HG02852 (cell line): ENCODE data around the gene ZNF311.
"Not testable (repeated sequence)": the region's sequence is repeated elsewhere in the genome, so short reads cannot be mapped to it uniquely, and the experiment has no call there.

Experiments used
- ATAC-seq: cut with Tn5 transposase; IDR thresholded peaks from one replicate; pipeline ENCODE4 v1.9.1; 2021; ENCODE audit warnings: mild to moderate bottlenecking, moderate library complexity; ENCODE audit not compliant: unreplicated experiment

ZNF311 gene

DNA sequence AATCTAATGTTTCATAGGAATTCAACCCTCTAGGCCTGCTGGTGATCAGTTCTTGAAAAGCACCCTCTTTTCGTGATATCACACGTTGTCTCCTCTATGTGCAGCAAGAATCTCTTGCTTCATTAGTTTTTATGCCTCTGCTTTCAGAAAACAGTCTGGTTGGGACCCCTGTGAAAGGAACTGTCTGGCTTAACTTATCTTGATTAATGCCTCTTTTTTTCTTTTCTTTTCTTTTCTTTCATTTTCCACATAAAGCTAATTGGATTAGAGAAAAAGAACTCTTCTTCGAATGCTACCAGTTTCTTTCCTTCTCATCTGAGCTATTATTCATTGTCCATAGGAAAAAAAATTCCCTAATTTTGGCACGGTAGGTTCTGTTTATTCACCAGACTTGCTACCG is 21.3 kb downstream of the ZNF311 start:
- ATAC-seq = no peak

DNA sequence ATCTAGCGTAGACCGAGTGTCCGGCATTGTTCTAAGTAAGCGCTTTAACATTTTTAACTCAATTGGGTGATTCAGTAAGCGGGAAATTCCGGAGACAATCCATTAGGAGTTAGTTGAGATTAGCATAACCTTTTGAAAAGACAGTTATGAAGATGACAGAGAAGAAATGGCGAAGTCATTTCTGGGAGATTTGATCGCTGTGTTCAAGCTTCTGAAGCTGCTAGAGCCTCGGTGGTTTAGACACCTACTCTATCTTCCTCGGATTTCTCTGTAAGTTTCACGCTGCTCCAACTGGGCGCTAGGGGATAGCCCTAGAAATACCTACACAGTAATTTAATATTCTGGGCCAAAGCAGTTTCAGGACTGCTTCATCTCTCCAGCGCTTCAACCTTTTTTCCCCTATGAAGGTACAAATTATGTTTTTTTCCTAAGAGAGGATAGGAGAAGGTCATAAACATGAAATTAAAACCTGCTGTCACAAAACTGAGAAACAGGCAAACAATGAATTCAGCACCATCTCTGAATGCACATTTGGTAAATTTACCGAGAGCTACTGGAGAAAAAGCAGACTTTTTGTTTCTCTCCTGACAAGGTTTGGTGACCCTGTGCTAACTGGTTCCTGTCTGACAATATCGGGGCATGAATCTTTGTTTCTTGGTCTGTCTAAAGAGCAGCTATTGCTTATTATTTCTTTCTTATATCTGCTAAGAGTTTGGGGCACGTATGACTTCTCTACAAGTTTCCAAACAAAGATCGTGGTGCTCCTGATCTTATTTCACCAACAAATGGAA is 22.4 kb downstream of the ZNF311 start:
- no peak for ATAC-seq

DNA sequence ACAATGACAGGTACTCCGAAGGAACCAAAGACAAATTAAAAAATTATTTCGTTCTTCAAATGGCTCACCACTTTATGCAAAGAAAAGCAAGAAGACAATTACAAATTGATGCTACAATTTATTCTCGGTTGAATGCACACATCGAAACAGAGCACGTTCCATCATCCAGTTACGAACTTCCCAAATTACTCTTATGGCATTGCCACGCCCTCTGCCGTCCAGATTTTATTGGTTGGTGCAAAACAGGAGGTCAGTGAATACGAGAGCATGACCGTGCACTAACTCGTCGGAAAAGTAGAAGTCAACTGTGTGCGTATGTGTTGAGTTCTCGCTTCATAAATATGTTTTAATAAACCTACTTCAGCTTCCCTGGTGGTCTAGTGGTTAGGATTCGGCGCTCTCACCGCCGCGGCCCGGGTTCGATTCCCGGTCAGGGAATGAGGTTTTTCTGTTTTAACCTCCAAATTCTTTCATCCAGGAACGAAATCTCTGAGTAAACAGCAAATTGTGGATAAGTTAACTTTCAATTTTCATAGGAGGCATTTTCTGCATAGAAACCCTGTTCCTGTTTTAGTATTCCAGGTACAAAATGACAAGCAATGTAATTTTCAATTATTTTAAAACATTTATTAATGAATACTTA is 23.2 kb downstream of the ZNF311 start:
- ATAC-seq = peak; percentile 50

DNA sequence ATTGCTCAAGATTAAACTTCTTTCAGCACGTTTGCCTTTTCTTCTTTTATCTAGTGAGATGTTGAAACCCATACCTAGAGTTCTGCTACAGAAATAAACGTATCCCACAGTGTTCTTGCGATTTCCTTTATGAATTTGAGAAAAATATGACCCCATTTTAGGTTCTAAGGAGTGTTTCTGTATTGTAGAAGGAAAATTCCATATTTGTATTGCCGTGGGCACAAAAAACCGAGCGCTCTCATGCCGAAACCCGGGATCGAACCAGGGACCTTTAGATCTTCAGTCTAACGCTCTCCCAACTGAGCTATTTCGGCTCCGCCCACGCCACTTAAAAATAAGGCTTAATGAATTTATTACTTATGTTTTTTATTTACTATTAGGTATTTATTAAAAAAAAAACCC is 23.7 kb downstream of the ZNF311 start:
- peak; percentile 12 for ATAC-seq

DNA sequence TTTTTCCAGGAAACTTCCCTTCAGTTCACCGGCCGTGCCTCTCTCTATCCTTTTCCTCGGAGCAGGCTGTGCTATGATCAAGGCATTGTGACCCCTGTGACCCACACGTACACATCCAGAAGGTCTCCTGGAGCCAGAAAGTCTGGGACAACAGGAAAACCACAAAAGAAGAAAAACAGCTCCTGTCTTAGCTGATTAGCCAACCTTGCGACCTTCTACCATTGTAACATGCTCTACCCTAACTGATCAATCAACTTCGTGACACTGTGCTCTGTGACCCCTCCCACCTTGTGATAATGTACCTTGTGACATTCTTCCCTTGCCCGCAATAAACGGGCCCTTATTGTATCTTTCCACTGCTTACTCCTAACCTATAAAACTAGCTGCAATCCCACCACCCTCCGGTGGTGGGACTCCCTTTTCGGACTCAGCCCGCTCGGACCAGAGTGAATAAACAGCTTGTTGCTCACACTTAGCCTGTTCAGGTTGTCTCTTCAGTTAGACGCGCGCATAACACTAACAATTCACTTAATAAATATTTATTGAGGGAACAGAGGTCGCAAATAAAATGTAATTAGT is 24.2 kb downstream of the ZNF311 start:
- ATAC-seq = peak; percentile 41

DNA sequence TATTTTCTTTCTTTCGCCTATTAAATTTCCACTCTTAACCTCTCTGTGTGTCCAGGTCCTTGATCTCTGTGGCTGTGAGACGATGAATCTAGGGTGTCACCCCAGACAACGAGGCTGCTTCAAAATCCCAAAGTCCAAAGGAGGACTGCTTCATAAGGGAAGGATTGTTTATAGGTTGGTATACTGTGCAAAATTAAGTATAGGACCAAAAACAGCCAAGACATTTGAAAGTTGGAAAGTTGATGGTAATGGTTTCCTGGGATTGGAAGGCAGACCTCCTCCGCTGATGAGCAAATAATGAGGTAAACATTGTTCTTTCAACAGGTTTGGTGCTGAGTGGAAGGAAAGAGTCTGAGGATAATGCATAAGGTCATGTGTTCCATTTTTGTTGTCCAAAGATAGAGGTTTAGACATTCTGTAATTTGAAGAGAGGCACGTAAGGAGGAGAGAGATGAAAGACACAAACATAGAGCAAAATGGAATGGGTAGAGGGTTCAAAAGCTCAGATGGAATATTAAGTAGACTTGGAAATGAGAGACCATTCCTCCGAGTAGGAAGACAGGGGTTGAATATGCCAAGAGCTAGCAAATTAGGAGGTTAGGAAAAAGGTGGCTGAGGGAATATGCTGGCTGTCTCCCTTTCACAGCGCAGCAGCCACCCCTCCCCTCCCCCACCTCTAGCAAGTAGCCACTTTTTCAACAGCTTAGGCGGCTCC is 24.8 kb downstream of the ZNF311 start:
- ATAC-seq = no peak

DNA sequence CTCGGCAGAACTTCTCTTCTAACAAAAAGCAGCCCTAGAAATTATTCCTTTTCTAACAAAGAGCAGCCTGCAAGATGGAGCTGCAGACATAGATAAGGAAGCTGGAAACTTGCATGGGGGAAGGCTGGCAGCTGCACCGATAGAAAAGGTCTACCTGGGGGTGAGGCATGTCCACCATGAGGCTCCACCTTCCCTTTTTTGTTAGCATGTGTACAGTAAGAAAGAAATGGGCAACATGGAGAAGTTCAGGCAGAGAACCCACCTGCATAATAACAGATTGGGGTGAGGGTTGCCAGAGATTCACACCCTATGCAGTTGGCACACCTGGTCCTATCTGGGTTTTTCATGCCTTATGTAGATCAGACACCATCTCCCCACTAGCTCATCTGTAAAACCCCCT is 25.4 kb downstream of the ZNF311 start:
- ATAC-seq = no peak

DNA sequence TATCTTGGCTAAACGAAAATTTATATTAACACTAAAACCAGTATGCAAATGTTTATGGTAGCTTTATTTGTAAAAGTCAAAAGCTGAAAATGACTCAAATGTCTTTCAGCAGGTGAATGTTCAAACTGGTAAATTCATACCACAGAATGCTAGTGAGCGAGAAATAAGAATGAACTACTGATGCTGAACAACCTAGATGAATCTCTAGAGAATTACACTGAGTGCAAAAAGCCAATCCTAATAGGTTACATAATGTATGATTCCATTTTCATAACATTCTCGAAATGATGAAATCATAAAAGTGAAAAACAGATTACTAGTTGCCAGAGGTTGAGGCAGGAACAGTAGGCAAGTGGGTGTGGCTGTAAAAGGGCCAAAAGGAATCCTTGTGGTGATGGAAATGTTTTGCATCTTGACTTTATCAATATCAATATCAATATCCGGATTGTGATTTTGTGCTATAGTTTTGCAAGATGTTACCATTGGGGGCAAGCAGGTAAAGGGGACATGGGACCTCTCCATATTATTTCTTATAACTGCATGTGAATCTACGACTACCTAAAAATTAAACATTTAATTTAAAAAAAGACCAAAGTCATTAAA is 26.1 kb downstream of the ZNF311 start:
- ATAC-seq = no peak

DNA sequence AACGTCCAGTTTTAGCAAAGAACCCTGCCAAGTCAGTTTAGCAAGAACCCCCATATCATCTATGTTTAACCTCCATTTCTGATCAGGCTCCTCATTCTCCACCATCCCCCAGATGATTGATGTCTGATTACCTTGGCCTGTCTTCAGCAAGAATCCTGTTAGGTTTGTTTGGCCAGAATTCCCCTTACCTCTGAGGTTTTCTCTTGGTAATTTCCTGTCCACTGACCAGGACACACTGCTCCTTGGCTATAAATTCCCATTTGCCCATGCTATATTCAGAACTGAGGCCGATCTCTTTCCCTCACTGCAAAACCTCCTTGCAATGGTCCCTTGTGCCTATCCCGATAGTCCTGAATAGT is 27.0 kb downstream of the ZNF311 start:
- no peak for ATAC-seq

DNA sequence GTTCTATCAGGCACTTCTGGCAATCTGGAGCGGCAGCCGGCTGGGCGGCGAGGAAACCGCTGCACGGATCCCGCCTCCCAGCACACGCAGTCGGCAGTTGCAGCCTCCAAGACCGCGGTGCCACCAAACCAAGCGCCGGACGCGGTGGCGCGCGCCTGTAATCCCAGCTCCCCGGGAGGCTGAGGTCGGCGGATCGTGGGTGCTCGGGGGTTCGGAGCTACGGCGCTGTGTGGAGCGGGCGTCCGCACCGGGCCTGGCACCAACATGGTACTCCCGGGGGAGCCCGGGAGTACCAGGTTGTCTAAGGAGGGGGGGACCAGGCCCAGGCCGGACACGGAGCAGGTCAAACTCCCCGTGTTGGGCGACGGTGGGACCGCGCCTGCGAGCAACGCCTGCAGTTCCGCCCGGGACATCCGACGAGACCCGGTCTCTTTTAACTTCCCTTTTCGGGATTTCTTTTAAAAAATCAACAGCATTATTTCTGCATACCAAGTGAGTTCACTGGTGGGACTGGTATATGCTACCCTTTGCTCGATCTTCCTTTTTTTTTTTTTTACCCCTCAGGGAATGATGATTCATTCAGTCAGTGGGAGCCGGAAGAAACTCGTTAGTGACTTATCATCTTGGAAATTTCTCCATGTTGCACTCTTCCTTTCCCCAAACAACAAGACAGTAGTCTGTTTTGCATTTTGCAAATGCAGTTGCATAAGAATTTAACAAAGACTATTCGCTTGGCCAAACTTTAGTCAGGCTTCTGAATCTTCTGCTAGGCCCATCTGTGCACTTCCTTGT is 27.6 kb downstream of the ZNF311 start:
- ATAC-seq = no peak

DNA sequence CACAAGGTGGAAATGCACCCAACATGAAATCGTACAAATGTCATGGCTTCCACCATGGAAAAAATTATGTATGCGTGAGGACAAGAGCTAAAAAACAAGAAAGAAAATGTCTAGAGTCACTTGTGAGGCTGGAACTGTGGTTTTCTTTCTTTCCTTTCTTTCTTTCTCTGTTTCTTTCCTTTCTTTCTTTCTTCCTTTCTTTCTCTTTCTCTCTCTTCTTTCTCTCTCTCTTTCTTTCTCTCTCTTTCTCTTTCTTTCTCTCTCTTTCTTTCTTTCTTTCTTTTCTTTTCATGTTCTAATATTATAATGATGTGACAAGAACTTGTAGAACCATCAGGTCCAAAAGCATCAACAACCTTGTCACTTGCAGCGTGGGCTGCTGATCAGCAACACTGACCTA is 28.4 kb downstream of the ZNF311 start:
- ATAC-seq = no peak

DNA sequence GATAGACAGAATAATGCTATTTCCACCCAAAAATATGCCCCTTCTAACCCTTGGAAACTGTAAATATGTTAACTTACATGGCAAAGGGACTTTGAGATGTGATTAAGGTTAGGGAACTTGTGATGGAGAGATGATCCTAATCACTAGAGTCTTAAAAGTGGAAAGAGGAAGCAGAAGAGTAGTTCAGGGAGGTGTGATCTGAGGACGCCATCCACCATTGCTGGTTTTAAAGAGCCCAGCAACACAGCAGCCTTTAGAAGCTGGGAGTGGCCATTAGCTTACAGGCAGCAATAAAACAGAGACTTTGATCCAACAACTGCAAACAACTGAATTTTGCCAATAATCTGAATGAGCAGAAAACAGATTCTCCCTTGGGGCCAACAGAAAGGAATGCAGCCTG is 30.6 kb downstream of the ZNF311 start:
- ATAC-seq = no peak

DNA sequence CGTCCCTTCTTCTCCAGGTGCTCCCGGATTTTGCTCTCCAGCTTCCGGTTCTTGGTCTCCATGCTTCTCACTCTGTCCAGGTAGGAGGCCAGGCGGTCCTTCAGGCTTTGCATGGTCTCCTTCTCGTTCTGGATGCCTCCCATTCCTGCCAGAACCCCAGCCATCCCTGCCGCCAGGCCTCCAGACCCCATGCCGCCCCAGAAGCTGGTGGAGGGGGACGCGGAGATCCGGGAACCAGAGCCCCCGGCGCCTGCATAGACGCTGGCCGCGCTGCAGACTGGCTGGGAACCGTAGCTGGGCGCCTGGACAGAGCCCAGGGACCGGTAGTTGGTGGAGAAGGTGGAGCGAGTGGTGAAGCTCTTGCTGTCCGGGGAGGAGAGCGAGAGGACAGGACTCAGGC is 35.1 kb downstream of the ZNF311 start:
- ATAC-seq = not testable (repeated sequence)

DNA sequence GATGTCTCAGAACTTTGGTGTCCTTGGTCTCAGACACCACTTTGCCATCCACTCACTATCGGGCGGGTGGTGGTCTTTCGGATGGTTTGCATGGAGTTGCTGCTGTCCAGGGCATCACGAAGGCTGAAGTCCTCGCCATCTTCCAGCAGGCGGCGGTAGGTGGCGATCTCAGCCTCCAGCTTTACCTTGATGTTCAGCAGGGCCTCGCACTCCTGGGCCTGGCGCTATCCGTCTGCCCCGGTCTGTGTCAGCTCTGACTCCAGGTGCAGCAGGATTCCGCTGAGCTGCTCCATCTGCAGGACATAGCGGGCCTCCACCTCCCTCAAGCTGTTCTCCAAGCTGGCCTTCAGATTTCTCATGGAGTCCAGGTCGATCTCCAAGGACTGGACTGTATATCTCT is 36.0 kb downstream of the ZNF311 start:
- ATAC-seq = no peak

DNA sequence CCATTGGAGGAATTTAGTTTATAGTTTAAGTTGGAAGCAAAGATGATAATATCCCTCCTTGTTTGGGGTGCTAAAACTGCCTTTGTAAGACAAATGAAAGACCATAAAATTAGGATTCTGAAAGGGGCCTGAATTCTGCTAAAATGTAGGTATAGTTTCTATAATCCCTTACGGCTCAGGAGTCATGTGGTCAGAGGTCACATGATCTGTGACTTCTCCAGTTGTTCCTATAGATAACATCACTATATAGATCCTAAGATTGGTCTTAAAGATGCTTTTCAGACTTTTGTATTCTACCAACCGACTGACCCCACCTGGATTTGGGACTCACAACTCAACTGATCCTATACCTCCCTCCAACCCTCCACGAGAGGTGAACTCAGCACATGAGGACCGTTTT is 36.6 kb downstream of the ZNF311 start:
- no peak for ATAC-seq

DNA sequence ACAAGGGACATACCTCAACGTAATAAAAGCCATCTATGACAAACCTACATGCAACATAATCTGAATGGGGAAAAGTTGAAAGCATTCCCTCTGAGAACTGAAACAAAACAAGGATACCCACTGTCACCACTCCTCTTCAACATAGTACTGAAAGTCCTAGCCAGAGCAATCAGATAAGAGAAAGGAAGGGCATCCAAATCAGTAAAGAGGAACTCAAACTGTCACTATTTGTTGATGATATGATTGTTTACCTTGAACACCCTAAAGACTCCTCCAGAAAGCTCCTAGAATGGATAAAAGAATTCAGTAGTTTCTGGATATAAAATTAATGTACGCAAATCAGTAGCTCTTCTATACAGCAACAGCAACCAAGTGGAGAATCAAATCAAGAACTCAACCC is 39.4 kb downstream of the ZNF311 start:
- ATAC-seq = no peak

DNA sequence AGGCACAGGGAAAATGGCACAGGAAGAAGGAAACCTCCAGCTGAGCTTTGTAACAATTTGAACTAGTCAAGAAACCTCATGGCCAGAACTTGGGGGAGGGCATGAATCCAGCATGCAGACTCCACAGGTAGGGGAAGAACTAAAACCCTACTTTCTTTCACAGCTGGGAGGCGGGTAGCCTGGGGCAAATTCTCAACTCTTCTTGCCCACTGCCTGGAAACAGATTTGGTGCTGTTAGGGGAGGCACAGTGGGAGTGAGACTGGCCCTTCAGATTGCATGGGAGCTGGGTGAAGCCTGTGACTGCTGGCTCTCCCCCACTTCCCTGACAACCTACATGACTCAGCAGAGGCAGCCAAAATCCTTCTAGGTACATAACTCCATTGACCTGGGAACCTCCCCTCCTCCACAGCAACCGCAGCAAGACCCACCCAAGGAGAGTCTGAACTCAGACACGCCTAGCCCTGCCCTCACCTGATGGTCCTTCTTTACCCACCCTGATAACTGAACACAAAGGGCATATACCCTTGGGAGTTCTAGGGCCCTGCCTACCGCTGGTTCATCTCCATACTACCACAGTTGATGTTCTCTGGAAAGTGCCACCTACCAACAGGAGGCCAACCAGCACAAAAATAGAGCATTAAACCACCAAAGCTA is 44.1 kb downstream of the ZNF311 start:
- no peak for ATAC-seq

DNA sequence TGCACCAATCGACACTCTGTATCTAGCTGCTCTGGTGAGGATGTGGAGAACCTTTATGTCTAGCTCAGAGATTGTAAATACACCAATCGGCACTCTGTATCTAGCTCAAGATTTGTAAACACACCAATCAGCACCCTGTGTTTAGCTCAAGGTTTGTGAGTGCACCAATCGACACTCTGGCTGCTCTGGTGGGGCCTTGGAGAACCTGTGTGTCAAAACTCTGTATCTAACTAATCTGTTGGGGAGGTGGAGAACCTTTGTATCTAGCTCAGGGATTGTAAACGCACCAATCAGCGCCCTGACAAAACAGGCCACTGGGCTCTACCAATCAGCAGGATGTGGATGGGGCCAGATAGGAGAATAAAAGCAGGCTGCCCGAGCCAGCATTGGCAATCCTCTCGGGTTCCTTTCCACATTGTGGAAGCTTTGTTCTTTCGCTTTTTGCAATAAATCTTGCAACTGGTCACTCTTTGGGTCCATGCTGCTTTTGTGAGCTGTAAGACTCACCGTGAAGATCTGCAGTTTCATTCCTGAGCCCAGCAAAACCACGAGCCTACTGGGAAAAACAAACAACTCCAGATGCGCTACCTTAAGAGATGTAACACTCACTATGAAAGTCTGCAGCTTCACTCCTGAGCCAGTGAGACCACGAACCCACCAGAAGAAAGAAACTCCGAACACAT is 46.4 kb downstream of the ZNF311 start:
- ATAC-seq = not testable (repeated sequence)

DNA sequence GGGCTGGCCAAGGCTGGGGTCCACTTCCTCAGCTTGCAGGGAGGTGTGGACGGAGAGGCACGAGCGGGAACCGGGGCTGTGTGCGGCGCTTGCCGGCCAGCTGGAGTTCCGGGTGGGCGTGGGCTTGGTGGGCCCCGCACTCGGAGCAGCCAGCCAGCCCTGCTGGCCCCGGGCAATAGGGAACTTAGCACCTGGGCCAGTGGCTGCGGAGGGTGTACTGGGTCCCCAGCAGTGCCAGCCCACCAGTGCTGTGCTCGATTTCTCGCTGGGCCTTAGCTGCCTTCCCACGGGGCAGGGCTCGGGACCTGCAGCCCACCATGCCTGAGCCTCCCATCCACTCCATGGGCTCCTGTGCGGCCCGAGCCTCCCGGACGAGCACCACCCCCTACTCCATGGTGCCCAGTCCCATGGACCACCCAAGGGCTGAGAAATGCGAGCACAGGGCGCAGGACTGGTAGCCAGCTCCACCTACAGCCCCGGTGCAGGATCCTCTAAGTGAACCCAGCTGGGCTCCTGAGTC is 47.3 kb downstream of the ZNF311 start:
- ATAC-seq = not testable (repeated sequence)
